Stimulated activated CD8-positive, alpha-beta memory T cell treated with anti-CD3 and anti-CD28 coated beads, Interleukin-4, amount 100 ng/mL, for 48 hours (primary cell): Measurements from ENCODE around the gene PGLYRP3.

Experiments
- DNase-seq: peaks from one replicate; pipeline ENCODE4 v3.0.0-alpha.2; 2020

The PGLYRP3 gene

GRCh38 chr1:153313288-153313687, 536 bp upstream of the PGLYRP3 start:
- no peak for DNase-seq

- DNase-seq: no peak
Observed at GRCh38 chr1:153310526-153310925, 2.2 kb downstream of the PGLYRP3 start.

- no peak for DNase-seq
Observed at GRCh38 chr1:153309441-153309840, 3.3 kb downstream of the PGLYRP3 start.

- DNase-seq: no peak
Observed at GRCh38 chr1:153308540-153308939, 4.2 kb downstream of the PGLYRP3 start.

GRCh38 chr1:153307221-153307600, 5.5 kb downstream of the PGLYRP3 start:
- DNase-seq: no peak

- DNase-seq: no peak
Observed at GRCh38 chr1:153306303-153307220, 6.2 kb downstream of the PGLYRP3 start.

- DNase-seq: no peak
Observed at GRCh38 chr1:153305682-153306081, 7.1 kb downstream of the PGLYRP3 start.

GRCh38 chr1:153302308-153302707, 10.4 kb downstream of the PGLYRP3 start:
- no peak for DNase-seq

- DNase-seq: no peak
Observed at GRCh38 chr1:153293851-153294250, 18.9 kb downstream of the PGLYRP3 start.

GRCh38 chr1:153293480-153293775, 19.3 kb downstream of the PGLYRP3 start:
- no peak for DNase-seq

GRCh38 chr1:153292740-153293479, 19.8 kb downstream of the PGLYRP3 start:
- DNase-seq: no peak

- no peak for DNase-seq
Observed at GRCh38 chr1:153292185-153292584, 20.6 kb downstream of the PGLYRP3 start.

GRCh38 chr1:153291514-153291913, 21.2 kb downstream of the PGLYRP3 start:
- DNase-seq: no peak

- peak; percentile 67 for DNase-seq
Observed at GRCh38 chr1:153288634-153289275, 24.0 kb downstream of the PGLYRP3 start.

- DNase-seq: peak; percentile 67
Observed at GRCh38 chr1:153277852-153278251, 34.9 kb downstream of the PGLYRP3 start.

GRCh38 chr1:153272186-153272585, 40.6 kb downstream of the PGLYRP3 start:
- DNase-seq: no peak

GRCh38 chr1:153271711-153272110, 41.0 kb downstream of the PGLYRP3 start:
- no peak for DNase-seq

- DNase-seq: no peak
Observed at GRCh38 chr1:153265457-153265856, 47.3 kb downstream of the PGLYRP3 start.

GRCh38 chr1:153262462-153263157, 50.1 kb downstream of the PGLYRP3 start:
- DNase-seq: no peak

GRCh38 chr1:153262070-153262366, 50.7 kb downstream of the PGLYRP3 start:
- no peak for DNase-seq

- DNase-seq: peak; percentile 29
Observed at GRCh38 chr1:153261281-153262069, 51.3 kb downstream of the PGLYRP3 start.

- DNase-seq: peak; percentile 48
Observed at GRCh38 chr1:153260585-153261280, 52.0 kb downstream of the PGLYRP3 start.
